Activated CD4-positive, alpha-beta T cell treated with anti-CD3 and anti-CD28 coated beads, Interleukin-2, amount 10 ng/mL, durations not matched to agents 7 days and 5 days (primary cell): ENCODE data around the gene FOXO1. TPM values are rescaled to one million over a fixed set of nuclear protein-coding genes. Genes with fewer than 3 reads are reported as not detected.

Source experiments
- CTCF ChIA-PET: fragments of 350-600 bp; sonication (Branson Sonifier 250); formaldehyde crosslinking; loops from one replicate; lab custom pipeline; 2021; ENCODE audit warnings: antibody characterized with exemption; lab: Charles Lee
- POLR2A ChIA-PET: fragments of 350-600 bp; sonication (Branson Sonifier 250); formaldehyde crosslinking; loops from one replicate; lab custom pipeline; 2021; ENCODE audit warnings: antibody characterized with exemption; lab: Charles Lee
- DNase-seq: peaks from one replicate; pipeline ENCODE4 v3.0.0-alpha.2; 2020
- H3K27ac Mint-ChIP-seq: one replicate; pipeline ENCODE4 v1.8.0; 2021; ENCODE audit warnings: mild to moderate bottlenecking, moderate library complexity, mixed read lengths
- H3K27me3 Mint-ChIP-seq: one replicate; pipeline ENCODE4 v1.8.0; 2021; ENCODE audit warnings: mixed read lengths
- H3K36me3 Mint-ChIP-seq: one replicate; pipeline ENCODE4 v1.8.0; 2021; ENCODE audit warnings: low read depth, mixed read lengths
- H3K4me1 Mint-ChIP-seq: one replicate; pipeline ENCODE4 v1.8.0; 2021; ENCODE audit warnings: mixed read lengths
- H3K4me3 Mint-ChIP-seq: one replicate; pipeline ENCODE4 v1.8.0; 2021; ENCODE audit warnings: mild to moderate bottlenecking, moderate library complexity, mixed read lengths
- H3K9me3 Mint-ChIP-seq: one replicate; pipeline ENCODE4 v1.8.0; 2021; ENCODE audit warnings: mixed read lengths
- total RNA-seq, 2 experiments: library from RNA; stranded (reverse); gene quantifications; one replicate each; pipeline ENCODE4 v1.2.3, GENCODE V29; 2021

FOXO1 gene
- total RNA-seq, 2 experiments from 2014 or later = 40.3 to 46.5 TPM

GRCh38 chr13:40629678-40630384 is 36.6 kb downstream of the FOXO1 start:
- no peak for DNase-seq
- Mint-ChIP-seq H3K27me3 (no peaks in the 10 kb centered on the region), H3K4me3 (no peak overlapping the region), H3K36me3 (peaks cover 42% of the 10 kb centered on the region), H3K27ac (peak overlapping the region; percentile 69), H3K4me1 (peaks cover 72% of the 10 kb centered on the region), H3K9me3 (no peaks in the 10 kb centered on the region)
- ChIA-PET CTCF (interaction anchor here (1.2 to 3.5 kb wide), 3 partner anchors 10 to 17 kb away, joined by 3 to 9 read pairs (median 3); no protein-coding TSS in a partner anchor), POLR2A (no interaction called here)

DNA sequence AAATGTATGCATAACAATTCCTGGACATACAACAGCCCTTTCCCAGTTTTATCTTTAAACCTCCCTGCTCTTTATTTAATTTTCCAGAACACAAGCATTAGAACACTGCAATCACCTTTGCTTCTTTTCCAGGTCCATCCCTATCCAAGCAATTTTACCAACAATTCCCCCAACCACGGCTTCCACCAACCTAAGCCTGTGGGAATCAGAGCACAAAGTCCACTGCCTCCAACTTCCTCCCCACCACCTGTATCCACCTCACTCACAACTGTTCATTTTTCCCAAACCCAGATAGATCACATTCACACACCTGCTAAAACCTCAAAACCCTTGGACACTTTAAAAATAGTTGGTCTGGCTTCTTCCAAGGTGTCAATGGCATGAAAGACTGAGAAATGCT is 39.5 kb downstream of the FOXO1 start:
- H3K27ac Mint-ChIP-seq = no peak overlapping the region
- H3K9me3 Mint-ChIP-seq = no peaks in the 10 kb centered on the region
- CTCF ChIA-PET = no interaction called here
- DNase-seq = no peak
- H3K27me3 Mint-ChIP-seq = no peaks in the 10 kb centered on the region
- H3K4me1 Mint-ChIP-seq = peaks cover 74% of the 10 kb centered on the region
- H3K4me3 Mint-ChIP-seq = no peak overlapping the region
- POLR2A ChIA-PET = no interaction called here
- peaks cover 45% of the 10 kb centered on the region for H3K36me3 Mint-ChIP-seq

GRCh38 chr13:40626561-40626960 is 39.9 kb downstream of the FOXO1 start:
- ChIA-PET POLR2A (no interaction called here), CTCF (interaction anchor here (1.3 kb wide), 1 partner anchor 9 kb away, joined by 3 read pairs; no protein-coding TSS in a partner anchor)
- no peak for DNase-seq
- Mint-ChIP-seq H3K4me3 (no peak overlapping the region), H3K4me1 (peaks cover 71% of the 10 kb centered on the region), H3K27ac (no peak overlapping the region), H3K27me3 (no peaks in the 10 kb centered on the region), H3K36me3 (peaks cover 42% of the 10 kb centered on the region), H3K9me3 (no peaks in the 10 kb centered on the region)

GRCh38 chr13:40624986-40625385 is 41.5 kb downstream of the FOXO1 start:
- POLR2A ChIA-PET = no interaction called here
- no peaks in the 10 kb centered on the region for H3K27me3 Mint-ChIP-seq

DNA sequence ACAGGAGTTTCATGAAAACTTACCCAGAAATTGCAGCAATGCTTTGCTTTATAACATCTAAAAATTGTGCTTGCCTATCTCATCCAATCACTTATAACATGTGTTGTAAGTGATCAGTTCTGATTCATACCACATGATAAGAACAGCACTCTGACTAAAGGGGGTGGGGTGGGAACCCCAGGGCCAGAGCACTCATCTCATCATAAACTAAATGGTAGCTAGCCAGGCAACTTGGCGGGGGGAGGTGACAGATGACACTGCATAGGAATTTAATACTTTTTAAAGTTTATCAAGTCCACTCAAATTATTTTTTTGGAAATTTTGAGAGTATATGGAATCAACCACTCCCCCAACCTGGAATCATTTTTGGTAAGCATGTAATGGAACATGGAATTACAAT is 42.1 kb downstream of the FOXO1 start:
- ChIA-PET POLR2A (no interaction called here), CTCF (interaction anchor here (0.6 to 1.3 kb wide), 5 partner anchors 12 to 526 kb away, joined by 3 to 4 read pairs (median 3); no protein-coding TSS in a partner anchor)
- DNase-seq = no peak
- H3K27me3 Mint-ChIP-seq = no peaks in the 10 kb centered on the region
- no peak overlapping the region for H3K27ac Mint-ChIP-seq
- H3K4me1 Mint-ChIP-seq = peaks cover 65% of the 10 kb centered on the region
- no peak overlapping the region for H3K4me3 Mint-ChIP-seq
- H3K36me3 Mint-ChIP-seq = peaks cover 43% of the 10 kb centered on the region
- peaks cover 2% of the 10 kb centered on the region for H3K9me3 Mint-ChIP-seq

More at GRCh38 chr13:40624986-40625385, 41.5 kb downstream of the FOXO1 start:
- no peak for DNase-seq
- Mint-ChIP-seq H3K4me1 (peaks cover 65% of the 10 kb centered on the region), H3K9me3 (no peaks in the 10 kb centered on the region), H3K27ac (no peak overlapping the region), H3K36me3 (peaks cover 40% of the 10 kb centered on the region), H3K4me3 (no peak overlapping the region)
- CTCF ChIA-PET = interaction anchor here (1.0 to 1.3 kb wide), 2 partner anchors 12 to 28 kb away, joined by 3 read pairs; no protein-coding TSS in a partner anchor

GRCh38 chr13:40622761-40623160 is 43.7 kb downstream of the FOXO1 start:
- Mint-ChIP-seq H3K4me1 (peaks cover 72% of the 10 kb centered on the region), H3K36me3 (peaks cover 42% of the 10 kb centered on the region), H3K27me3 (no peaks in the 10 kb centered on the region), H3K9me3 (peaks cover 2% of the 10 kb centered on the region), H3K27ac (no peak overlapping the region), H3K4me3 (no peak overlapping the region)
- no peak for DNase-seq
- POLR2A ChIA-PET = no interaction called here
- CTCF ChIA-PET = interaction anchor here (0.6 kb wide), 1 partner anchor 30 kb away, joined by 3 read pairs; no protein-coding TSS in a partner anchor

- CTCF ChIA-PET = interaction anchor here (0.6 kb wide), 1 partner anchor 30 kb away, joined by 3 read pairs; no protein-coding TSS in a partner anchor
- Mint-ChIP-seq H3K27me3 (no peaks in the 10 kb centered on the region), H3K36me3 (peaks cover 40% of the 10 kb centered on the region), H3K4me3 (no peak overlapping the region), H3K4me1 (peaks cover 76% of the 10 kb centered on the region), H3K27ac (no peak overlapping the region), H3K9me3 (peaks cover 2% of the 10 kb centered on the region)
- no peak for DNase-seq
- POLR2A ChIA-PET = no interaction called here
These were observed 44.2 kb downstream of the FOXO1 start for GRCh38 chr13:40622246-40622645.

DNA sequence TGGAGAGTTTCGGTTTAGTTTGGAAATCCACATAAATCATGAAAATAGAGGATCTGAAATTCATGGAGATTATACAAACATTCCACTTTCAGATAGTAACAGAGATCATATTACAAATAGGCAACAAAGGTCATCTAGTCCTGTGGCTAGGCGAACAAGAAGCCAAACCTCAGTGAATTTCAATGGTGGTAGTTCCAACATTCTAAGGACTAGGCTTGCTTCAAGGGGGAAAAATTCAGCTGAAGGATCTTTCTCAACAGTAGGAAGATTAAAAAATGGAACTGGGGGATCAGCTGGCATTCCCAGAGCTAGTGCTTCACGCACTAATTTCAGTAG is 47.0 kb downstream of the FOXO1 start:
- H3K4me3 Mint-ChIP-seq = no peak overlapping the region

DNA sequence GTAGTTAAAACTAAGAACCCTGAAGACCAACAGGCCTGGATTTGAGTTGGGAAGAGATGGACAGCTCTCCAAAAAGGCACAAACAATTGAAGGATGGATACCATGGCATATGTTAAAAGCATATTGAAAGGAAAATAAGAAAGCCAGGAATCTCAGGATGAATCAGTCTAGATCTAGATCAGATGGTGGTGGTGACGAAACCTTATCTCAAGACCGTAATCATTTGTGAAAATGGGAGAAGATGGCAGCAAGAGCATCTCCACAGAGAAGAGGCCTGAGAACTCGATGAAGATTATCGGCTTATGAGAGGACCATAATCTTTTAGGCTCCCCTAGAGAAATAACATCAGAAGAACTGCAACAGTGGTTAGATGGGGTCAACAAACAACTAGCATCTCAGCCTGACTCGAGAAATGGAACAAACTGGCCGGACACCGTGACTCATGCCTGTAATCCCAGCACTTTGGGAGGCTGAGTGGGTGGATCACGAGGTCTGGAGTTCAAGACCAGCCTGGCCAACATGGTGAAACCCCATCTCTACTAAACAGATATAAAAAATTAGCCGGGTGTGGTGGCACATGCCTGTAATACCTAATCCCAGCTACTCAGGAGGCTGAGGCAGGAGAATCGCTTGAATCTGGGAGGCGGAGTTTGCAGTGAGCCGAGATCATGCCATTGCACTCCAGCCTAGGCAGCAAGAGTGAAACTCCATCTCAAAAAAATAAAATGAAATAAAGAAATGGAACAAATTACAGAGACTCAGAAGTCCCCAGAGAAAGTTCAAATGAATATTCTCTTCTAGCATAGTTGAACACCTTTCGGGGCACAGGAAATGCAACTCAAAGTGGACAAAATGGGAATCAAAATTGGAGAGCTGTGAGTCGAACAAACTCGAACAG is 47.6 kb downstream of the FOXO1 start:
- H3K9me3 Mint-ChIP-seq = peaks cover 2% of the 10 kb centered on the region
- DNase-seq = no peak
- H3K4me3 Mint-ChIP-seq = no peak overlapping the region
- CTCF ChIA-PET = interaction anchor here (0.8 kb wide), 1 partner anchor 11 kb away, joined by 3 read pairs; no protein-coding TSS in a partner anchor
- POLR2A ChIA-PET = no interaction called here
- H3K36me3 Mint-ChIP-seq = peaks cover 43% of the 10 kb centered on the region
- peaks cover 85% of the 10 kb centered on the region for H3K4me1 Mint-ChIP-seq
- no peaks in the 10 kb centered on the region for H3K27me3 Mint-ChIP-seq
- peak overlapping the region; percentile 51 for H3K27ac Mint-ChIP-seq

More for the DNA sequence above, 47.0 kb downstream of the FOXO1 start:
- ChIA-PET POLR2A (no interaction called here), CTCF (interaction anchor here (0.8 kb wide), 1 partner anchor 10 kb away, joined by 3 read pairs; no protein-coding TSS in a partner anchor)
- H3K27me3 Mint-ChIP-seq = no peaks in the 10 kb centered on the region
- H3K9me3 Mint-ChIP-seq = peaks cover 2% of the 10 kb centered on the region
- H3K4me1 Mint-ChIP-seq = peaks cover 84% of the 10 kb centered on the region
- no peak for DNase-seq
- H3K36me3 Mint-ChIP-seq = peaks cover 45% of the 10 kb centered on the region
- peak overlapping the region; percentile 71 for H3K27ac Mint-ChIP-seq

- Mint-ChIP-seq H3K9me3 (peaks cover 2% of the 10 kb centered on the region), H3K4me3 (no peak overlapping the region), H3K27me3 (no peaks in the 10 kb centered on the region), H3K4me1 (peaks cover 87% of the 10 kb centered on the region), H3K27ac (no peak overlapping the region), H3K36me3 (peaks cover 39% of the 10 kb centered on the region)
- POLR2A ChIA-PET = no interaction called here
- no peak for DNase-seq
- CTCF ChIA-PET = no interaction called here
These were observed 48.6 kb downstream of the FOXO1 start for GRCh38 chr13:40617801-40618356.

GRCh38 chr13:40615619-40616018 is 50.8 kb downstream of the FOXO1 start:
- Mint-ChIP-seq H3K36me3 (peaks cover 45% of the 10 kb centered on the region), H3K4me3 (no peak overlapping the region), H3K9me3 (peaks cover 2% of the 10 kb centered on the region), H3K27me3 (no peaks in the 10 kb centered on the region), H3K27ac (peak overlapping the region; percentile 63), H3K4me1 (peaks cover 97% of the 10 kb centered on the region)
- ChIA-PET CTCF (interaction anchor here (0.6 kb wide), 1 partner anchor 15 kb away, joined by 3 read pairs; no protein-coding TSS in a partner anchor), POLR2A (no interaction called here)
- DNase-seq = no peak

- H3K27me3 Mint-ChIP-seq = no peaks in the 10 kb centered on the region
- H3K4me1 Mint-ChIP-seq = peaks cover 90% of the 10 kb centered on the region
- ChIA-PET CTCF (interaction anchor here (0.8 to 1.3 kb wide), 4 partner anchors 16 to 671 kb away, joined by 3 read pairs; no protein-coding TSS in a partner anchor), POLR2A (interaction anchor here (0.7 to 1.6 kb wide), 3 partner anchors 39 to 50 kb away, joined by 3 to 7 read pairs (median 6); no protein-coding TSS in a partner anchor)
- peaks cover 37% of the 10 kb centered on the region for H3K36me3 Mint-ChIP-seq
- peak overlapping the region; percentile 97 for H3K27ac Mint-ChIP-seq
- DNase-seq = no peak
- H3K9me3 Mint-ChIP-seq = no peaks in the 10 kb centered on the region
- peak overlapping the region; percentile 75 for H3K4me3 Mint-ChIP-seq
These were observed 52.5 kb downstream of the FOXO1 start for GRCh38 chr13:40613914-40614313.
